ENCODE results near the gene EEF1AKMT3. TPM values are rescaled to one million over a fixed set of nuclear protein-coding genes. Genes with fewer than 3 reads are reported as not detected.

Gene EEF1AKMT3
- total RNA-seq, 1 donor from 2014 or later, result 2.7 TPM

DNA sequence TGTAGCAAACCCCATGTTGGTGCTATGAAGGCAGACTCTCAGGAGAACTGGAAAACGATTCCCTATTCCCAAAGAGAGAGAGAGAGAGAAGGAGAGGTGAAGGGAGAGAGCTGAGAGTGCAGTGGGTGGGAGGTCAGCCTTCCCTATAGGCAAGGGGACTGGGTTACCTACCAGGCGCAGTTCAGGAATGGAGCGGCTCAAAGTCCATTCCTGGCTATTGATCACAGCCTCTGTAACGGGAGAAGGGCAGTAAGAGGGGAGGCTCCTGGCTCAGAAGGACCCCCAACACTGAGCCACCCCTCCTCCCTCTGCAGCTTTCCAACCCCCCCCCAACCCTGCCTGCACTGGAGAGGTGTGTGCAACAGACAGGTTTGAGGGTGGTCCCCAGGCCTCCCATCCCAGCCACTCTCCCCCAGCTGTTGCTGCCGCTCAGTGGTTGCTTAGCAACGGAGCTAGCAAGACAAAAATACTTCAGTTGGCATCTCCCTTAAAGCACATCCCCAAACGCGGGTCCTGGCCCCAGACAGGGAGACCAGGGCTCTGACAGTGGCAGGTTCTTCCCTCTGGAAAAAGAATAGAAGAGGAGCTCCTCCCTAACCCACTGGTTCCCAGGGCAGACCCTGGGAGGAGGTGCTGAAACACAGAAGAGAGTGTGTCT is 37.1 kb upstream of the EEF1AKMT3 start:
- peak; percentile 97 for DNase-seq (ENCODE audit: low read depth)

DNA sequence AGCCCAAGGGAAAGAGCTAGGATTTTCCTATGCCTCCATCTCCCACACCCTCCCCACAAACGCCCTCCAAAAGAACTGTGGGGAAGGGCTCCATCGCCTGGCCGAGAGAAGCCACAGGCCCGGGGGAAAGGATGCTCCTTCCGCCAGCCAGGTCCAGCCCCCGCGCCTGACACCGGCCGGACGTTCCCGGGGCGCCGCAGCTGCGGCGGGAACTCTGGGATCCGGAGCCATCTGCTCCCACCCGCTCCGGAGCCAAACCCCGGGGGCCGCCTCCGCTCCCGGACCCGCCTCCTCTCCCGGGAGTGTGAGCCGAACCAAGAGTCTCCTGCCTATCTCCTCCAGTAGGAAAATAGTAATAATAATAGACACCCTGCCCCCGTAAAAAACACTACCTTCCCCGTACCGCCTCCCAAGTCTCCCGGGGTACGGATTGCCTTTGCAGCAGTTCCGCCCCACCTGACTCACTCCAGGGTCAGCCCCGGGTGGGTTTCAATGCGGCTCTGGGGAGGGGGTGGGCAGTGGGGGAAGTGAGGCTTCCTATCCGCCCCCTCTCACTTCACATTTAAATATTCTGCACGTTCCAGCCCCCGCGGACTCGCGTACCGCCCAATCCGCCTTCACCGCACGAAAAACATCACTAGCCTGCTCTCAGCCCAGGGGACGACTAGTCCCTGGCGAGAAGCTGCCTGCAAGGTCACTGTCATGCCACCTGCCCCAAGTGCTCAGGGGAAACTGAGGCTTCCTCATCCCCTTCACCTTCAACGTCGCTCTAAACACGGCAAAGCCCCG is 36.3 kb upstream of the EEF1AKMT3 start:
- DNase-seq (ENCODE audit: low read depth), result peak; percentile 86

DNA sequence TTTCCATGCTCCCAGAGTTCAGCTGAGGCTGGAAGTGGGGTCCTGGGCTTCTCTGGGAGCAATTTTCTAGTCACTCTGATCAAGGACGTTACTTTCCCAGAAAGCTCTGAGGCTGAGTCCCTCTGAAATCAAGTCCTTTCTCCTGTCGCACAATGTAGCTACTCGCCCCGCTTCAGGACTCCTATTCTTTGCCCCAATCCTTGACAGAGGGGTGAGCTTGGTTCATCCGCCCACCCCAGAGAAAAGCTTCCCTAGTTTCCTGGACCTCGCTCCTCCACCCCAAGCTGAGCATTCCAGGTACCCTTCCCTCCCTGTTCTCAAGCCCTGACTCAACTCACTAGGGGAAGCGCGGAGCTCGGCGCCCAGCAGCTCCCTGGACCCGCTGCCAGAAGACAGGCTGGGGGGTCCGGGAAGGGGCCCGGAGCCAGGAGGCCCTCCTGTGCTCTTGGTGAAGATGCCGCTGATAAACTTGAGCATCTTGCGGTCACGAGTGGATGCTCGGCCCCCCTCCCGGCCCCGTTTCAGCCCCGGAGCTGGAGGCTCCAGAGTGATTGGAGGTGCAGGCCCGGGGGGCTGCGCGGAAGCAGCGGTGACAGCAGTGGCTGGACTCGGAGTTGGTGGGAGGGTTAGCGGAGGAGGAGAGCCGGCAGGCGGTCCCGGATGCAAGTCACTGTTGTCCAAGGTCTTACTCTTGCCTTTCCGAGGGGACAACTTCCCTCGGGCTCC is 35.5 kb upstream of the EEF1AKMT3 start:
- no peak for DNase-seq (ENCODE audit: low read depth)

DNA sequence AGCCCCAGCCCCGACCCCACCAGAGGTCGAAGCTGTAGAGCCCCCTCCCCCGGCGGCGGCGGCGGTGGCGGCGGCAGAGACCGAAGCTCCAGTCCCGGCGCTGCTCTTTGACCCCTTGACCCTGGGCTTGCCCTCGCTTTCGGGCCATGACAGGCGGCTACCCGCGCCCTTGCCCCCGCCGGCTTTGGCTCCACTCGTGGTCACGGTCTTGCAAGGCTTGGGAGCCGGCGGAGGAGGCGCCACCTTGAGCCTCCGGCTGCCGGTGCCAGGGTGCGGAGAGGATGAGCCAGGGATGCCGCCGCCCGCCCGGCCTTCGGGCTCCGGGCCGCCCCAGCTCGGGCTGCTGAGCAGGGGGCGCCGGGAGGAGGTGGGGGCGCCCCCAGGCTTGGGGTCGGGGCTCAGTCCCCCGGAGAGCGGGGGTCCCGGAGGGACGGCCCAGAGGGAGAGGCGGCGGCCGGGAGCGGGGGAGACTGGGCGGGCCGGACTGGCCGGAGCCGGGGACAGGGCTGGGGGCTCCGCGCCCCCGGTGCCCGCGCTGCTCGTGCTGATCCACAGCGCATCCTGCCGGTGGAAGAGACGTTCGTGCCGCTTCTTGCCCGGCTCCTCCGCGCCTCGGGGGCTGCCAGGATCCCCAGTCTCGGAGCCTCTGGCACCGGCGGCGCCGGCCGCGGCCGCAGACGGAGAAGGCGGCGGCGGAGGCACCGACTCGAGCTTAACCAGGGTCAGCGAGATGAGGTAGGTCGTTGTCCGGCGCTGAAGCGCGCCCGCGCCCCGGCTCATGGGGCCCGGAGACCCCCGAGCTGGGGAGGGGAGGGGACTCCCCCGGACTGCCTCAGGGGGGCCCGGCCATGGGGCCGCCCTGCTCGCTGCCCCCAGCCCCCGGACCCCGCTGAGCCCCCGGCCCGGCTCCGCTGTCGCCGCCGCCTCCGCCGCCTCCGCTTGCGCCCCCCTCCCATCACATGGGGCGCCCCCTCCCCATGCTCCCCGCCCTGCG is 34.6 kb upstream of the EEF1AKMT3 start:
- peak; percentile 52 for DNase-seq (ENCODE audit: low read depth)

DNA sequence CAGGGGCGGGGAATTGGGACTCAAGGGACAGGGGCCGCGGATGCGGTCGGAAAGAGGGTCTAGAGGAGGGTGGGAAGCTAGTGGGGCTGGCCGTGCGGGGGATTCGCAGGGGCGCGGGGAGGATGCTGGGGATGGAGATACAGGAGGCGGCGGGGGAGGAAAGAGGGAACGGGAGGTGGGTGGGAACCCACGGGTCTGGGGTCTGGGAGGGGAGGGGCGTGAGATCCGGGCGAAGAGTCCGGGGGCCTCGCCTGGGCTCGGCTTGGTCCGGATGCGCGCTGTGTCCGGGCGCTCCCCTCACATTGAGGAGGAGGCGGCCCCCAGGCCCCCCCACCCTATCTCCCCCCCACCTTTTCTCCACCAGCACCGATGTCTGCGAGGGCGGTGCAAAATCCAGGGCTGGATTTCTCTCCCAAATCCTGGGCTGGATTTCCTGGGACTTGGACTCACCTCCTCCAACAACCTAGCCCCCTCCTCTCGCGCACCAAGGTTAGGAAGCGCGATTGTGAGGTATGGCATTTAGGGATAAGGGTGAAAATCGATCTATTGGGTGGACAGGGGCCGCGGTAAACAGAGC is 33.7 kb upstream of the EEF1AKMT3 start, which contains the start of gene AGAP2:
AGAP2 (minus strand) TSS at position 82 of the 577 bp plus-strand sequence. CDS start 496 bp downstream, outside the sequence.
- DNase-seq (ENCODE audit: low read depth), result peak; percentile 50

DNA sequence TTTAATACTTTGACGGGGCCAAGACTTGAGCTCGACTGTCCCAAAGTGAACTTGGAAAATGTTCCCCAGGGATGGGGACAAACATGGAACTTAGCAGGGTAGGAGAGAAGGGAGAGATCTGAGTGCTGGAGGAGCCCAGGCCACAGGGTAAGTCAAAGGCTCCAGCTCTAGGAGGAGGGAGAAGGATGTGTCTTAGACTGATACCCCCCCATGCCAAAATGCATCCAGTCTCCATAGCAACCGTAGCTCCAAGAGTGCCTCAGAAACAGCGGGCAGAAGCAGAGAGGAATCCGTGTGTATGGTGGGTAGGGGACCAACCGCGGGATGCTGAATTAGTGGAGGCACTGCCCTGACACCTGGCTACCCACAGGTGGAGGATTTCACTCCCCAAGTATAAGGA is 33.0 kb upstream of the EEF1AKMT3 start:
- no peak for DNase-seq (ENCODE audit: low read depth)

DNA sequence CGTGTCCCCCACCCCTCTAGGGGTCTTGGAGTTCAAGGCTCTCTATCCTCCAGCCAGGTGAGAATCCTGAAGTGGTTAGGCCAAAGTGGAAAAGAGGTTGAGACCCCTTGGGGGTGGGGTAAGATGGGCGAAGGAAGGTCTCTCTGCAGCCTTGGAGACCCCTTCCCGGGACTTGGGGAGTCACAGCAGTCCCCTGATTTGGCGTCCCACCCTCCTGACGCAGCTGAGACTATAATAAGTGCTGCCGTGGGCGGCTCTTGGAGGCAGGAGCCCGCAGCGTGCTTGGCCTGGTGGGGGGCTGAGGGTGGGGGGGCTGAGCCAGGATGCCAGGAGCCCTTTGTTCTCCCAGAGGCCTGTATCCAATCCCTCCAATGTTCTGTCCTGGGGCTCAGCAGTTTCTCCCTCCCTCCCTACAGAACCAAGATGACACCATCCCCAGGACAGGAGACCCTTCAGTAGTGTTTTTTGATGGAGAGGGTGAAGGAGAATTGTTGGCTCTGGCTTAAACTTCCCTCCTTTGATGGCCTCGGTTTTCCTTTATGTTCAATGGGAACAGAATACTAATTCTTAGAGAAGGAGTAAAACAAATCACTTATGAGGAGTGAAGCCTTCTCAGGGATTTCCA is 32.4 kb upstream of the EEF1AKMT3 start:
- DNase-seq (ENCODE audit: low read depth), result no peak

DNA sequence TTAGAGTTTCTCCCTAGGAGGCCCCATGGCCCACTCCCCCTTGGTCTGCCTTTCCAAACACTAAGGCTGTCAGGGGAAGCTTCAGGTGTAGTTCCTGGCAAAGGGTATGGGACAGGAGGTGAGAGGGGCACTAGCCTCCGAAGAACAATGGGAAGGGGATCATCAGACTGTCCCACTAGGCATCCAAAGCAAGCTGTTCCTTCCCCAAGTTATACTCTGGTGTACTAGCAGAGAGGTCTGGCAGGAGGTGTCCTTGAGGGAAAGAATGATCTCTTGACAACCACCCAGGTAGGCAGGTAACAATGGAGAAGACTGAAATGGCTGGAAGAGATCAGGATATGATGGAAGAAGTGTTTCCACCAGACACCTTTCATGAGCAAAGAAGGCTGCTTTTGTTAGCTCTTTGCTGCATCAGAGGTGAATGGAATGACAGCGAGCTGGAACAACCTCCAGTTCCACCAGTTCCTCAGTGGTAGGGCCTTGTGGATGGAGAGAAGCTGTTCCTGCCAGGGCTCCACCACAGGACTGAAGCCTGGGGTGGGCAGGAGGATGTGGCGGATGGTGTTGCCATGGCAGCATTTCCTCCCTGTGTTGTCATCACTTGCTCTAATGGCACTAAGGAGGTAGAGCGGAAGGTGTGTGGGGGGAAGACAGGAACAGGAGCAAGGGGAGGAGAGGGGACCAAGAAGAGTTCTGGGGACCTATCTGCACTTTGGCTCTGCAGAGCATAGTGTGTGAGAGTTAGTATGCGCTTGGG is 31.6 kb upstream of the EEF1AKMT3 start:
- DNase-seq (ENCODE audit: low read depth), result no peak

DNA sequence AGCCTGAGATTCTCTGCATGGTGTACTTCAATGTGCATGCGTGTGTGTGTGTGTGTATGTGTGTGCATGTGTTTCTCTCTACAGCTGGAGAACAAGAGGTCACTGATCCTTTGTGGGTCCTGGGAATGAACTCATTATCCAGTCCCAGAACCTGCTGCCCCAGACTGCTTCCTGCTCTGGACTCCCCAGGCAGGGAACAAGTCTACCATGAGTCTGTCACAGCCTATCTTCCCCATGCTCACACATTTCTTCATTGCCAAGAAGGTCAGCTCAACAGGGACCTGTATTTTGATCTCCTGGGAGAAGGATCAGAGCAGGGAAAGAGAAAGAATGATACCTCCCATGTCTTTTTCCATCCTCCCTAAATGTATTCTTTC is 31.0 kb upstream of the EEF1AKMT3 start:
- DNase-seq (ENCODE audit: low read depth), result no peak

DNA sequence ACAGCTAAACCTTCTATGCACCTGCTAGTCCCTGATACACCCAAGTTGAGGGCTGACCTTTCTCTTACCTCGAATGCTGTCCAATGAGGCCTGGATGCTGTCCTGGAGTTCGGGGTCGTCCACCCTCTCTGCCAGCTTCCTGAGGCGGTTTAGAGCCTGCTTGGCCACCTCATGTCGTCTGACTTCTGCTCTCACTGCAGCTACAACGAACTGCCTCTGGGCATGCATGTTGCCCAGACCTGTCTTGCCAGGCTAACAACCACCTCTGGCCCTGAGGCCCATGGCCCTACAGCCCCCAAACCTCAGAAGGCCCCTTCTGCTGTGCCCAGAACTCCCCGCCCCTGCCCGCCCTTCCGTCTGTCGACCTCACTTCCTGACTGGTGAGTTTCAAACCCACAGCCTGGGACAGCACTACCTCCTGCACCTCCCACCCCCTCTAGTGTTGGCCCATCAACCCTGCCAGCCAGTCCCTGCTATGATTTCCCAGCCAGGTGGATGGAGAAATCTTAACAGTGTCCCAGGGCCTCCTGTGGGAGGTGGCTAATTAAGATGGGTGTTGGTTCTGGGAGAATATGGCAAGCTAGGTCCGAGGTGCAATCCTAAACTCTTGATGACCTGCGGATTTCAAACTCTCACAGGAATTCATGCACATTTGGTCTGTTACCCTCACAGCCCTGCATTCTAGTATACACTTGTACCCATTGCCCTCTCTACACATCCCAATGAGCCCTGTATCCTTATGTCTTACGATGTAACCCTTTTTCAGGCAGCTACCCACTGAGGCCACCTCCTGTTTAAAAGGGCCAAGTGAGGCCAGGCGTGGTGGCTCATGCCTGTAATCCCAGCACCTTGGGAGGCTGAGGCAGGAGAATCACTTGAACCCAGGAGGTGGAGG is 30.3 kb upstream of the EEF1AKMT3 start:
- DNase-seq (ENCODE audit: low read depth), result no peak

DNA sequence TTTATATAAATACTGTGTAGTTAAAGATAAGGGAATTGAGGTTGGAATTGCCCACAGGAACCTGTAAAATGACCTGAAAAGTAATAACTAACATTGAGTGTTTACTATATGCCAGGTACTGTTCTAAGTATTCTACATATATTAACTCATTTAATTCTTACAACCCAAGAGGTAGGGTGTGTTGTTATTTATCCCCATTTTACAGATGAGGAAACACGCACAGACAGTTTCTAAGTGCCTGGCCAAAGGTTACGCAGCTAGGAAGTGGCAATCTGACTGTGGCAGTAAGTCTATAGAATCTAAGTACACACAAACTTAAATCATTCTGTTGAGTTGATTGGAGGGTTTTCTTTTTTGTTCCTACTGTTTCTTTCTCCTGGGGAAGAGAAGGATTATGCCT is 28.6 kb upstream of the EEF1AKMT3 start:
- no peak for DNase-seq (ENCODE audit: low read depth)

DNA sequence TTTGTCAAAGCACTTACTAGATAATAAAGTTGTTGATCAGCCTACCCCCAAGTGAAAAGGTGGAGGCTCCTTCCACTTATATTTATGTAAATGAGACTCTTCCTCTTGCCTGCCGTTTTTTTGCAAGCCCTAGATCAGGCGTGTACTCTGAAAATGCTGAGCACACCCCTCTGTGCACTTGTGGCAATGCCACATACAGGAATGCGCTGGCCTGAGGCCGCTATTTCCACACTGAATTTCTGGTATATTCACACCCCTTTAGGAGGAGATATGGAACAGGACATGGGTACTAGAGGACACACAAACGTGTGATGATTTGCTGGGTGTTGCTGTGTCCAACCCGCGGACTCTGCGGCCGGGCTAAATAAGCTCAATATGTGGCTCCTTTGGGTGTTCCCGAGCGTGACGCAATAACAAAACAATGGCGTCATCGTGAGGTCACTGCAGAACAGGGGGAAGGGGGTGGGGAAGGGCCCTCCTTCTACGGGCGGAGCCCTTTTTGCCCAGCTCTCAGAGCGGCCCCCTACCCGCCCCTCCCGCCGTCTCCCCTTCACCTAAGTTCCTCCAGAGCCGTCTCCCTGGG is 28.1 kb upstream of the EEF1AKMT3 start:
- no peak for DNase-seq (ENCODE audit: low read depth)

DNA sequence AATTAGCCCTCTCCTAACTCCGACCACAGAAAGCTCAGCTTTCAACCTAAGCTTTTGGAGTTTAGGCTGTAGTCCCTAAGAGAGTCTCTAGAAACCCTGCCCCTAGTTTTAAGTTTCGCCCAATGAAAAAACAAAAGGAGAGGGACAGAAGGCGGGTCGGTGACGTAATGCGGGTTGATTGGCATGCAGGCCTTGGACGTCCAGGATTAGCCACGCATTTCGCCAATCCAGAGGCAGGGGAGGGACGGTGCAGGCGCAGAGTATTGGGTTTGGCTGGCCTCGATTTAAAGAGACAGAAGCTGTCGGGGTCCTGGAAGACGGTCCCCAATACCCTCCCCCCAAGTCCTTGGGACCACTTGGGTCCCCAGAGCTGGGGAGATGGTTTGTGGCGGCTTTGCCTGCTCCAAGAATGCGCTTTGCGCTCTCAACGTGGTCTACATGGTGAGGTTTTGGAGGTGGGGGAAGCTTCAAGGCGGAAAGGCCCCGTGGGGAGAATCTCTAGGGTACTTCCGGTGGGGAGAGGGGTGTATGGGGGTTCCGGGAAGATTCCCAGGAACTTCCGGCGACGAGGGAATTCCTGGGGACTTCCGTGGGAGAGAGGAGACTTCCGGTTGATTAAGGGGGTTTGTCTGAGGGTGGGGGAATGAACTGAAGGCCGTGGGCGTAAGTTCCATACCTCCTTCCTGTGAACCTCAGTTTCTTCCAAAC is 27.5 kb upstream of the EEF1AKMT3 start, which contains the start of gene TSPAN31:
TSPAN31 (plus strand) TSS at position 263 of the 708 bp plus-strand sequence; CDS start at position 379, 116 bp downstream.
- peak; percentile 99 for DNase-seq (ENCODE audit: low read depth)

DNA sequence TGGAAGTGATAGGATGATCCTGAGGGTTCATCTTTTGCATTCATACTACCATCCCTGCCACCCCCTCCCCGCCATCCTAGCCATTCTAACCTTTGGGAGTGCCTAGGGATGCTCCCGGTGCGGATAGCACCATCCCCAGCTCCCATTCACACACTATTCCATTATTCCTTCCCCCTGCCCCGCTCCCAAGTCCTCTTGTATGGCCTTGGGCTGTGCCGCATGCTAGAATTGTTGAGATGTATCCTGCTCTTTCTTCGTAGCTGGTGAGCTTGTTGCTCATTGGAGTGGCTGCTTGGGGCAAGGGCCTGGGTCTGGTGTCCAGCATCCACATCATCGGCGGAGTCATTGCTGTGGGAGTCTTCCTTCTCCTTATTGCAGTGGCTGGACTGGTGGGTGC is 26.9 kb upstream of the EEF1AKMT3 start:
- no peak for DNase-seq (ENCODE audit: low read depth)

DNA sequence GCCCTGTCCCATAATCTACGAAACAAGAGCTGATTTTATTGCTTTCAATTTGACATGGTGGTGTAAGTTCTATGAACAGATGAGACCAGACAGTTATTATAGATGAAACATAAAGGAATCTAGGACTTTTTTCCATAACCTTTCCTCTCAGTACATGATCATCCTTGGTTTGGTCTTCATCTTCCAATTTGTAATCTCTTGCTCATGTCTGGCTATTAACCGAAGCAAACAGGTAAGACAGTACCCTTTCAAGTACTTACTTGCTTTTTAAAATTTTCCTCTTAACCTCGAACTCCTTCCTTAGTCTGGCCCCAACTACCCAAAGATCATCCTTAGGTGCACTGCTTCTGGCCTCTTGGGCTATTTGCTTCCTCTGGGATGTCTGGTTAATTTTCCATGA is 26.4 kb upstream of the EEF1AKMT3 start:
- DNase-seq (ENCODE audit: low read depth), result no peak

DNA sequence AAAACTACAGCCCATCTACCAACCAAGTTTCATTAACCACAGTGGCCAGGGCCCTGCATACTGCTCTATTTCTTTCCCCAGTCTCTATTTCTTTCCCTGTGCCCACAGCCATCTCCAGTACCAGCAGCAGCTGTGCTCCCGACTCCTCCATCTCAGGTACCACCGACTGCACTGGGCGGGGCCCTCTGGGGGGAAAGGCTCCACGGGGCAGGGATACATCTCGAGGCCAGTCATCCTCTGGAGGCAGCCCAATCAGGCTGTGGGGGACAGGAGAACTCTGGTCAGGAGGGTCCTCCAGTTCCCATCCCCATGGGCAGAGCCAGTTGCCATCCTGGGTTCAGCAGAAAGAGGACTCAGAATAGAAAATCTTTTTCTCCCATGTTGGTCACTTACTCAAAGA is 23.4 kb upstream of the EEF1AKMT3 start:
- no peak for DNase-seq (ENCODE audit: low read depth)
